Vagina (tissue), 2 donors: Measurements from ENCODE around the gene SPART.

Experiments
- POLR2A ChIP-seq, 2 donors: fragments of 450-650 bp; IDR thresholded peaks; one replicate each; pipeline ENCODE4 v1.6.1; 2017; ENCODE audit warnings: antibody characterized with exemption in 2 of 2, mild to moderate bottlenecking in 2 of 2, moderate library complexity in 2 of 2
- TF ChIP-seq, protein P1 (sequence below), 3 experiments: fragments of 450-650 bp in 2 of 3; fragments of 200-600 bp in 1 of 3; sonication (generic) in 1 of 3; IDR thresholded peaks; one replicate each; pipeline ENCODE4 v1.5.1; 2017 to 2019; ENCODE audit warnings: antibody characterized with exemption in 3 of 3, mild to moderate bottlenecking in 2 of 3, moderate library complexity in 2 of 3

DNA sequence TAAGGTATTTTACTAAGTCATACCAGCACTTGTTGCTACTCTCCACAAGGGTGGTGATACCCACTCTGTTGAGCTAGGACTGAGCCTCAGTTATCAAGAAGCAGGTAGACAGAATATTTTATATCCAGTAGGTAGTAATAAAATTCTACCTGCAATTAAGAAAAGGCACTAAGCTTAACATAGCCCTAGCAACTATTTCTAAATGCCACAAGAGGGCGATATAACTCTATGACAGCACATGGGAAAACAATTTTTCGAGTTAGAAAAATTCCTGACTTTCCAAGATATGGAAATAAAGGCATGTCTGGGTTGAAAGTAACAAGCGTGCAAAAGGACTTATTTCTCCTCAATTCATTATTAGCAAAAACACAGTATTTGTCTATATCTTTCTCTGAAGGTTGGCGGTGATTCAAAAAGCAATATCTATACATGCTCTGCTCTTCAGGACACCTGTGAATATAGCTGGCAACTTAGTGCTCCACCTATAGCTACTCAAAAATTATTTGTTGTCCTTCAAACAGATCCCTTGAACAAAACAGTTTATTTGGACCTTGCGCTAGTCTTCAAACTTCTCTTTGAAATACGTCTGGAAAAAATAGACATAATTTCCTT is 63.3 kb downstream of the SPART start:
- TF ChIP-seq, protein P1, sequence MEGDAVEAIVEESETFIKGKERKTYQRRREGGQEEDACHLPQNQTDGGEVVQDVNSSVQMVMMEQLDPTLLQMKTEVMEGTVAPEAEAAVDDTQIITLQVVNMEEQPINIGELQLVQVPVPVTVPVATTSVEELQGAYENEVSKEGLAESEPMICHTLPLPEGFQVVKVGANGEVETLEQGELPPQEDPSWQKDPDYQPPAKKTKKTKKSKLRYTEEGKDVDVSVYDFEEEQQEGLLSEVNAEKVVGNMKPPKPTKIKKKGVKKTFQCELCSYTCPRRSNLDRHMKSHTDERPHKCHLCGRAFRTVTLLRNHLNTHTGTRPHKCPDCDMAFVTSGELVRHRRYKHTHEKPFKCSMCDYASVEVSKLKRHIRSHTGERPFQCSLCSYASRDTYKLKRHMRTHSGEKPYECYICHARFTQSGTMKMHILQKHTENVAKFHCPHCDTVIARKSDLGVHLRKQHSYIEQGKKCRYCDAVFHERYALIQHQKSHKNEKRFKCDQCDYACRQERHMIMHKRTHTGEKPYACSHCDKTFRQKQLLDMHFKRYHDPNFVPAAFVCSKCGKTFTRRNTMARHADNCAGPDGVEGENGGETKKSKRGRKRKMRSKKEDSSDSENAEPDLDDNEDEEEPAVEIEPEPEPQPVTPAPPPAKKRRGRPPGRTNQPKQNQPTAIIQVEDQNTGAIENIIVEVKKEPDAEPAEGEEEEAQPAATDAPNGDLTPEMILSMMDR (IDR thresholded peaks at IDR 0.05), result peak; percentile 56 to 75 (median 66)
- TF ChIP-seq POLR2A (IDR thresholded peaks at IDR 0.05), result no peak
